ENCODE results near the gene PADI2. TPM values are rescaled to one million over a fixed set of nuclear protein-coding genes. Genes with fewer than 3 reads are reported as not detected.
A peak's percentile ranks its signal among the peaks of the same experiment; 100 is the strongest.

PADI2 gene
- total RNA-seq, 1 experiment from 2014 or later, result 14.0 TPM

DNA sequence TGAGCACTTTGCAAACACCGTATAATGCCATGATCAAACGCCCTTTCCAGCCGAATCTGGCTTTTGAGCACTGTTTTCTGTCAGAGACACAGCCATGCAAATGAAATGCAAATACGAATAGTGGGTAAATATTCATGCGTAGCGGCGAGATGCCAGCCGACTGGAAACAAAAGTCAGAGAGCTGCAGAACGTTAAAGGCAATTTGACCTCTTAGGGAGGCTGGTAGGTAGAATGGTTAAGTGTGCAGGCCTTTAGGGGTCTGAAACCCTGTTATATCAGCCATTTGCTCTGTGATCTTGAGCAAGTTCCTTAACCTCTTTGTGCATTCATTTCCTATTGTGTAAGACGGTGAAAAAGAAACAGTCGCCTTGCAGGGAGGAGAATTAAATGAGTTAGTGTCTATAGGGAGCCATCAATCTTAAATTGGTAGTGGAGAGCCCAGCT is 58.9 kb downstream of the PADI2 start:
- H2AFZ ChIP-seq, result no peak overlapping the region
- no peak overlapping the region for H3K4me2 ChIP-seq
- TF ChIP-seq, protein P1, sequence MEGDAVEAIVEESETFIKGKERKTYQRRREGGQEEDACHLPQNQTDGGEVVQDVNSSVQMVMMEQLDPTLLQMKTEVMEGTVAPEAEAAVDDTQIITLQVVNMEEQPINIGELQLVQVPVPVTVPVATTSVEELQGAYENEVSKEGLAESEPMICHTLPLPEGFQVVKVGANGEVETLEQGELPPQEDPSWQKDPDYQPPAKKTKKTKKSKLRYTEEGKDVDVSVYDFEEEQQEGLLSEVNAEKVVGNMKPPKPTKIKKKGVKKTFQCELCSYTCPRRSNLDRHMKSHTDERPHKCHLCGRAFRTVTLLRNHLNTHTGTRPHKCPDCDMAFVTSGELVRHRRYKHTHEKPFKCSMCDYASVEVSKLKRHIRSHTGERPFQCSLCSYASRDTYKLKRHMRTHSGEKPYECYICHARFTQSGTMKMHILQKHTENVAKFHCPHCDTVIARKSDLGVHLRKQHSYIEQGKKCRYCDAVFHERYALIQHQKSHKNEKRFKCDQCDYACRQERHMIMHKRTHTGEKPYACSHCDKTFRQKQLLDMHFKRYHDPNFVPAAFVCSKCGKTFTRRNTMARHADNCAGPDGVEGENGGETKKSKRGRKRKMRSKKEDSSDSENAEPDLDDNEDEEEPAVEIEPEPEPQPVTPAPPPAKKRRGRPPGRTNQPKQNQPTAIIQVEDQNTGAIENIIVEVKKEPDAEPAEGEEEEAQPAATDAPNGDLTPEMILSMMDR (conservative IDR thresholded peaks at IDR 0.05), result no peak
- no peak for TF ChIP-seq EZH2 (IDR thresholded peaks at IDR 0.05; ENCODE audit: low read depth)
- H4K20me1 ChIP-seq (ENCODE audit: insufficient read depth), result no peaks in the 10 kb centered on the region
- H3F3A ChIP-seq (ENCODE audit: insufficient read depth, low read depth), result no peaks in the 10 kb centered on the region
- DNase-seq, result no peak
- no peaks in the 10 kb centered on the region for H3K36me3 ChIP-seq (ENCODE audit: low read depth)
- no peaks in the 10 kb centered on the region for H3K9me2 ChIP-seq (ENCODE audit: insufficient read depth)
- ChIA-PET POLR2A (ENCODE audit: unreplicated experiment) (interaction anchor here (0.6 kb wide), 1 partner anchor 10 kb away, joined by 3 read pairs; no protein-coding TSS in a partner anchor), CTCF (interaction anchor here (0.5 to 1.1 kb wide), 3 partner anchors 346 to 1004 kb away, joined by 3 to 5 read pairs (median 4); no protein-coding TSS in a partner anchor)
- H3K4me3 ChIP-seq, result no peak overlapping the region
- H3K4me1 ChIP-seq (replicated peaks; ENCODE audit: insufficient read depth), result no peaks in the 10 kb centered on the region
- intact Hi-C loops (cut with micrococcal nuclease; ENCODE audit: unreplicated experiment), result no loop called here
- BruUV-seq (replicated peaks), result no TSS peak
- H3K79me2 ChIP-seq (ENCODE audit: low read depth), result no peaks in the 10 kb centered on the region
- H3K27ac ChIP-seq, result no peak overlapping the region
- no peaks in the 10 kb centered on the region for H3K27me3 ChIP-seq (ENCODE audit: insufficient read depth, low read depth)
- H3K9me3 ChIP-seq (ENCODE audit: insufficient read depth, low read depth), result no peaks in the 10 kb centered on the region

DNA sequence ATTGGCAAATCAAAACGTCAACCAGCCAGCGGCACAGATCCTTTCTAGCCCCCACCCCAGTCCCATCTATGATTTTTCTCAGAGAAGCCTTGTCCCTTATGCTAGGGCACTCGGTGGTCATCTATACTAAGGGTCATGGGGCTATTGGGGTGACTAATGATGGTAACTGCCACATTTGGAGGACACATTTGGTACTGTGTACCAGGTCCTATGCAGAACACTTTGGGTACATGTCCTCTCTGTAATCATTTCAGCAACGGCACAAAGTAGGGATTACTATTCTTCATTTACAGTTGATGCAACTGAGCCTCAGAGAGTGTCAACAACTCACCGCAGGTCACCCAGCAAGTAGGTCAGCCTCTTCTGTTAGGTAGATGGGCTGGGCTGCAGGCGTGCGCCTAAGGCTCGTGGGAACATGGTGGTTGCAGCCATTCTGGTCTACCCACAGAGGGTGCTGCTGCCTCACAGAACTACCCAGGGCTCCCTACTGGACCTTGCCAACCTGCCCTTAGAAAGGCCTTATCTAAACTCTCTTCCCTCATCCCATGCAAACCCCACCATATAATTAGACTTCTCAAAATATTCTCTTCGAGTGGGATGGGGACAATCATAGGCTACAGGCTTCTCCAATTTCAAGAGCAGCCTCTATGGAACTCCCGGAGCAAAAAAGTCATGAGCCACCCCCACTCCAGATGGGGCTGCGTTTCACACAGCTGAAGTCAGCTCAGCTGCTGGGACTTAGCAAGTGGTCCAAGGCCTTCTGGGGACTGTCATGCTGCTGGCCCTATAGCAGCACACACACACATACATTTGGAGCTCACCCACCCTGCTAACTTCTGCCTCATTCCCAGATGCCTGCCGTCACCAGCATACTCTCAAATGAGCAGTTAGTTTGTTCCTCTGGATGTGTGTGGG is 59.6 kb downstream of the PADI2 start:
- ChIA-PET POLR2A (ENCODE audit: unreplicated experiment) (no interaction called here), CTCF (no interaction called here)
- Histone ChIP-seq H3F3A (ENCODE audit: insufficient read depth, low read depth) (no peaks in the 10 kb centered on the region), H3K9me2 (ENCODE audit: insufficient read depth) (no peaks in the 10 kb centered on the region), H3K27me3 (ENCODE audit: insufficient read depth, low read depth) (no peaks in the 10 kb centered on the region), H3K36me3 (ENCODE audit: low read depth) (no peaks in the 10 kb centered on the region), H3K79me2 (ENCODE audit: low read depth) (no peaks in the 10 kb centered on the region), H3K4me3 (no peak overlapping the region), H3K4me2 (no peak overlapping the region), H3K27ac (no peak overlapping the region), H3K9me3 (ENCODE audit: insufficient read depth, low read depth) (no peaks in the 10 kb centered on the region), H4K20me1 (ENCODE audit: insufficient read depth) (no peaks in the 10 kb centered on the region), H2AFZ (no peak overlapping the region), H3K4me1 (replicated peaks; ENCODE audit: insufficient read depth) (no peaks in the 10 kb centered on the region)
- TF ChIP-seq, protein P1 (conservative IDR thresholded peaks at IDR 0.05), result peak; percentile 75
- TF ChIP-seq EZH2 (IDR thresholded peaks at IDR 0.05; ENCODE audit: low read depth), result no peak
- BruUV-seq (replicated peaks), result no TSS peak
- peak; percentile 66 to 75 for DNase-seq
- intact Hi-C loops (cut with micrococcal nuclease; ENCODE audit: unreplicated experiment), result loop anchor here (1.0 to 10.0 kb wide), 7 partner anchors 65 to 545 kb away; no protein-coding TSS in a partner anchor

DNA sequence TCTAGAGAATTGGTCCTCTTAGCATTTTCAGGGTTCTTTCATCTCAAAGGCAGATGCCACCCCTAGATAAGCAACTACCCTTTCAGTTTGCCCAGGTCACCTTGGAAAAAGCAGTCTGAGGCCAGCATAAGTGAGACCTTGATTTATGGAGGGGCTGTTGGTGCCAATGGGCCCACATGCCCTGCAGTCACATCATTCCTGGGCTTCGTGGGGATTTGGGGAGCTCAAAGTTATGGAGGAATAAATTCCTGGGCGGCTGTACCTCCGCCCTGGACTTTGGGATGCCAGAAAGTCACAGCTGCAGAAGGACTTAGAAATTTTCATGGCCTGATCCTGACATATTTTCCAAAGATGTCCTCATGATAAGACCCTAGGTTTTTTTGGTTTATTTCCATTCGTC is 62.7 kb downstream of the PADI2 start:
- Histone ChIP-seq H3K27ac (no peak overlapping the region), H4K20me1 (ENCODE audit: insufficient read depth) (no peaks in the 10 kb centered on the region), H3K4me3 (no peak overlapping the region), H3K36me3 (ENCODE audit: low read depth) (no peaks in the 10 kb centered on the region), H3K9me2 (ENCODE audit: insufficient read depth) (no peaks in the 10 kb centered on the region), H3K4me1 (replicated peaks; ENCODE audit: insufficient read depth) (peaks cover 7% of the 10 kb centered on the region; the same call in 1 of the 2 replicates), H3K9me3 (ENCODE audit: insufficient read depth, low read depth) (no peaks in the 10 kb centered on the region), H3F3A (ENCODE audit: insufficient read depth, low read depth) (no peaks in the 10 kb centered on the region), H3K79me2 (ENCODE audit: low read depth) (peaks cover 22% of the 10 kb centered on the region), H2AFZ (no peak overlapping the region), H3K27me3 (ENCODE audit: insufficient read depth, low read depth) (no peaks in the 10 kb centered on the region), H3K4me2 (no peak overlapping the region)
- no peak for DNase-seq
- POLR2A ChIA-PET (ENCODE audit: unreplicated experiment), result no interaction called here
- no TSS peak for BruUV-seq (replicated peaks)
- CTCF ChIA-PET, result interaction anchor here (0.6 kb wide), 1 partner anchor 138 kb away, joined by 3 read pairs; no protein-coding TSS in a partner anchor
- TF ChIP-seq EZH2 (IDR thresholded peaks at IDR 0.05; ENCODE audit: low read depth), result no peak
- TF ChIP-seq, protein P1 (conservative IDR thresholded peaks at IDR 0.05), result no peak
- intact Hi-C loops (cut with micrococcal nuclease; ENCODE audit: unreplicated experiment), result loop anchor here (10.0 kb wide), 2 partner anchors 218 to 548 kb away; no protein-coding TSS in a partner anchor

All from PC-9 (cell line).